Trophoblast cell (in vitro differentiated cells and primary cell): ENCODE results near the gene MGAT4C.

Source experiments
- DNase-seq, 2 donors: peaks; one replicate each; pipeline ENCODE4 v3.0.0-alpha.2; 2016
- H2AFZ ChIP-seq: 2 replicates; pipeline ENCODE4 v1.6.1; 2013; ENCODE audit warnings: low read length, moderate library complexity, mild to moderate bottlenecking; ENCODE audit not compliant: insufficient read depth, poor library complexity
- H2AK5ac ChIP-seq: 2 replicates; pipeline ENCODE4 v1.6.1; 2013; ENCODE audit warnings: mild to moderate bottlenecking, low read length
- H2BK120ac ChIP-seq: 2 replicates; pipeline ENCODE4 v1.6.1; 2013; ENCODE audit warnings: low read length, mild to moderate bottlenecking, moderate library complexity; ENCODE audit not compliant: insufficient read depth, poor library complexity
- H2BK12ac ChIP-seq: 2 replicates; pipeline ENCODE4 v1.6.1; 2013; ENCODE audit warnings: mild to moderate bottlenecking, low read length, moderate library complexity
- H2BK5ac ChIP-seq: 2 replicates; pipeline ENCODE4 v1.6.1; 2013; ENCODE audit warnings: low read length, low read depth, moderate library complexity, mild to moderate bottlenecking; ENCODE audit not compliant: poor library complexity
- H3K14ac ChIP-seq: 2 replicates; pipeline ENCODE4 v1.6.1; 2013; ENCODE audit warnings: mild to moderate bottlenecking, low read length
- H3K18ac ChIP-seq: 2 replicates; pipeline ENCODE4 v1.6.1; 2013; ENCODE audit warnings: mild to moderate bottlenecking, low read length
- H3K23ac ChIP-seq: 2 replicates; pipeline ENCODE4 v1.6.1; 2013; ENCODE audit warnings: low read length
- H3K27ac ChIP-seq: 2 replicates; pipeline ENCODE4 v1.5.1; 2013; ENCODE audit warnings: low read depth, mild to moderate bottlenecking, inconsistent platforms, low read length, moderate library complexity
- H3K27me3 ChIP-seq: 2 replicates; pipeline ENCODE4 v1.6.1; 2013; ENCODE audit warnings: inconsistent platforms, mild to moderate bottlenecking, low read length, moderate library complexity; ENCODE audit not compliant: insufficient read depth
- H3K36me3 ChIP-seq, 2 experiments: 1 replicate in 1 of 2; 2 replicates in 1 of 2; pipeline ENCODE4 v1.6.1; 2013; ENCODE audit warnings: low read length in 2 of 2, mild to moderate bottlenecking in 2 of 2, moderate library complexity in 1 of 2; ENCODE audit not compliant: insufficient read depth in 2 of 2, control insufficient read depth in 1 of 2
- H3K4ac ChIP-seq: 2 replicates; pipeline ENCODE4 v1.6.1; 2013; ENCODE audit warnings: low read depth, mild to moderate bottlenecking, low read length, moderate library complexity
- H3K4me1 ChIP-seq, 2 experiments: 1 replicate in 1 of 2; 2 replicates in 1 of 2; pipeline ENCODE4 v1.6.1; 2013; ENCODE audit warnings: low read length in 2 of 2, mild to moderate bottlenecking in 2 of 2, moderate library complexity in 1 of 2; ENCODE audit not compliant: insufficient read depth in 2 of 2, control insufficient read depth in 1 of 2
- H3K4me2 ChIP-seq: 2 replicates; pipeline ENCODE4 v1.6.1; 2013; ENCODE audit warnings: inconsistent platforms, mild to moderate bottlenecking, low read length, moderate library complexity
- H3K4me3 ChIP-seq: 2 replicates; pipeline ENCODE4 v1.5.1; 2013; ENCODE audit warnings: mild to moderate bottlenecking, low read depth, low read length, inconsistent platforms
- H3K79me1 ChIP-seq: one replicate; pipeline ENCODE4 v1.6.1; 2013; ENCODE audit warnings: low read length
- H3K79me2 ChIP-seq: 2 replicates; pipeline ENCODE4 v1.6.1; 2013; ENCODE audit warnings: low read length, mild to moderate bottlenecking; ENCODE audit not compliant: control insufficient read depth, insufficient read depth, poor library complexity
- H3K9ac ChIP-seq: 2 replicates; pipeline ENCODE4 v1.6.1; 2013; ENCODE audit warnings: mild to moderate bottlenecking, low read length
- H3K9me3 ChIP-seq: 2 replicates; pipeline ENCODE4 v1.6.1; 2013; ENCODE audit warnings: low read depth, mild to moderate bottlenecking, control low read depth, inconsistent platforms, low read length; ENCODE audit not compliant: insufficient read depth
- H4K12ac ChIP-seq: 2 replicates; pipeline ENCODE4 v1.6.1; 2013; ENCODE audit warnings: low read depth, mild to moderate bottlenecking, low read length, moderate library complexity
- H4K8ac ChIP-seq: 2 replicates; pipeline ENCODE4 v1.6.1; 2013; ENCODE audit warnings: low read depth, mild to moderate bottlenecking, low read length, moderate library complexity
- H4K91ac ChIP-seq: one replicate; pipeline ENCODE4 v1.6.1; 2013; ENCODE audit warnings: low read depth, mild to moderate bottlenecking, low read length, moderate library complexity
- WGBS: extraction: QIAGEN DNeasy Blood & Tissue Kit; methylation state at CpG from one replicate; pipeline ENCODE4 v1.1.7; 2013; ENCODE audit warnings: missing lambda C conversion rate; ENCODE audit not compliant: insufficient read length, insufficient coverage; ENCODE audit errors: extremely low coverage; 5-methylcytosine and 5-hydroxymethylcytosine counted together

The MGAT4C gene

GRCh38 chr12:86196465-86196864 is 59.7 kb downstream of the MGAT4C start:
- H2BK5ac ChIP-seq, result no peak overlapping the region
- H2BK120ac ChIP-seq, result no peak overlapping the region
- H3K79me1 ChIP-seq, result no peaks in the 10 kb centered on the region
- no peak overlapping the region for H3K9ac ChIP-seq
- H3K36me3 ChIP-seq, result no peaks in the 10 kb centered on the region
- no peak for DNase-seq
- no CpG with 5 or more reads among the region's 1 CpG for WGBS
- no peak overlapping the region for H2BK12ac ChIP-seq
- H3K27me3 ChIP-seq, result no peaks in the 10 kb centered on the region
- H3K4ac ChIP-seq, result no peak overlapping the region
- H3K14ac ChIP-seq, result no peak overlapping the region
- no peak overlapping the region for H3K4me3 ChIP-seq
- H3K4me1 ChIP-seq, result no peaks in the 10 kb centered on the region
- no peak overlapping the region for H3K23ac ChIP-seq
- no peaks in the 10 kb centered on the region for H3K9me3 ChIP-seq
- no peak overlapping the region for H3K18ac ChIP-seq
- no peak overlapping the region for H3K27ac ChIP-seq
- no peaks in the 10 kb centered on the region for H3K79me2 ChIP-seq
- no peak overlapping the region for H4K8ac ChIP-seq
- no peak overlapping the region for H4K12ac ChIP-seq
- H4K91ac ChIP-seq, result no peak overlapping the region
- H2AK5ac ChIP-seq, result no peak overlapping the region
- H3K4me2 ChIP-seq, result no peak overlapping the region
- H2AFZ ChIP-seq, result no peak overlapping the region

- no peaks in the 10 kb centered on the region for H3K9me3 ChIP-seq
- no peak overlapping the region for H3K27ac ChIP-seq
- H4K91ac ChIP-seq, result no peak overlapping the region
- no peak overlapping the region for H4K8ac ChIP-seq
- no peak overlapping the region for H3K4me2 ChIP-seq
- no peak overlapping the region for H2AK5ac ChIP-seq
- no peaks in the 10 kb centered on the region for H3K36me3 ChIP-seq
- no peak for DNase-seq
- H3K4me3 ChIP-seq, result no peak overlapping the region
- no CpG with 5 or more reads among the region's 2 CpGs for whole genome bisulfite sequencing
- H2BK5ac ChIP-seq, result no peak overlapping the region
- H2BK12ac ChIP-seq, result no peak overlapping the region
- no peak overlapping the region for H2AFZ ChIP-seq
- H3K4ac ChIP-seq, result no peak overlapping the region
- H3K23ac ChIP-seq, result no peak overlapping the region
- no peaks in the 10 kb centered on the region for H3K27me3 ChIP-seq
- H3K79me1 ChIP-seq, result no peaks in the 10 kb centered on the region
- no peak overlapping the region for H3K14ac ChIP-seq
- H4K12ac ChIP-seq, result no peak overlapping the region
- H2BK120ac ChIP-seq, result no peak overlapping the region
- no peaks in the 10 kb centered on the region for H3K79me2 ChIP-seq
- no peaks in the 10 kb centered on the region for H3K4me1 ChIP-seq
- H3K18ac ChIP-seq, result no peak overlapping the region
- H3K9ac ChIP-seq, result no peak overlapping the region
These were observed 61.5 kb downstream of the MGAT4C start for GRCh38 chr12:86194721-86195120.

GRCh38 chr12:86193931-86194330 is 62.3 kb downstream of the MGAT4C start:
- WGBS, result no CpG with 5 or more reads among the region's 1 CpG
- Histone ChIP-seq H3K9me3 (no peaks in the 10 kb centered on the region), H3K4me3 (no peak overlapping the region), H2AK5ac (no peak overlapping the region), H2BK120ac (no peak overlapping the region), H3K36me3 (no peaks in the 10 kb centered on the region), H3K27me3 (no peaks in the 10 kb centered on the region), H3K79me1 (no peaks in the 10 kb centered on the region), H3K27ac (no peak overlapping the region), H3K14ac (no peak overlapping the region), H3K79me2 (no peaks in the 10 kb centered on the region), H3K23ac (no peak overlapping the region), H4K12ac (no peak overlapping the region), H2BK12ac (no peak overlapping the region), H4K8ac (no peak overlapping the region), H2AFZ (no peak overlapping the region), H3K9ac (no peak overlapping the region), H3K4ac (no peak overlapping the region), H2BK5ac (no peak overlapping the region), H4K91ac (no peak overlapping the region), H3K4me2 (no peak overlapping the region), H3K4me1 (no peaks in the 10 kb centered on the region), H3K18ac (no peak overlapping the region)
- no peak for DNase-seq

GRCh38 chr12:86188226-86188625 is 68.0 kb downstream of the MGAT4C start:
- no peak overlapping the region for H3K23ac ChIP-seq
- no peak overlapping the region for H3K9ac ChIP-seq
- H4K8ac ChIP-seq, result no peak overlapping the region
- H2BK120ac ChIP-seq, result no peak overlapping the region
- no peak overlapping the region for H2BK5ac ChIP-seq
- no peak overlapping the region for H3K18ac ChIP-seq
- H2BK12ac ChIP-seq, result no peak overlapping the region
- no peak overlapping the region for H3K4me3 ChIP-seq
- H3K36me3 ChIP-seq, result no peaks in the 10 kb centered on the region
- no peak overlapping the region for H3K4ac ChIP-seq
- H3K79me2 ChIP-seq, result no peaks in the 10 kb centered on the region
- no peaks in the 10 kb centered on the region for H3K27me3 ChIP-seq
- no CpG with 5 or more reads among the region's 1 CpG for WGBS
- no peak overlapping the region for H3K4me2 ChIP-seq
- no peak overlapping the region for H3K14ac ChIP-seq
- no peaks in the 10 kb centered on the region for H3K9me3 ChIP-seq
- DNase-seq, result no peak
- no peak overlapping the region for H3K27ac ChIP-seq
- no peaks in the 10 kb centered on the region for H3K4me1 ChIP-seq
- H2AFZ ChIP-seq, result no peak overlapping the region
- no peak overlapping the region for H4K12ac ChIP-seq
- no peaks in the 10 kb centered on the region for H3K79me1 ChIP-seq
- no peak overlapping the region for H4K91ac ChIP-seq
- no peak overlapping the region for H2AK5ac ChIP-seq
